Activated naive CD8-positive, alpha-beta T cell treated with anti-CD3 and anti-CD28 coated beads, Interleukin-2, amount 10 ng/mL, durations not matched to agents 7 days and 5 days (primary cell): ENCODE data around the gene SASS6. TPM values are rescaled to one million over a fixed set of nuclear protein-coding genes. Genes with fewer than 3 reads are reported as not detected.

ENCODE experiments used
- ATAC-seq: fragments of 150-1000 bp; cut with Tn5 transposase; one replicate; pipeline ENCODE4 v1.10.0; 2021; ENCODE audit warnings: low read depth, moderate library complexity
- POLR2A ChIA-PET: fragments of 350-600 bp; sonication (Branson Sonifier 250); formaldehyde crosslinking; loops from one replicate; lab custom pipeline; 2021; ENCODE audit warnings: antibody characterized with exemption; lab: Charles Lee
- DNase-seq: peaks from one replicate; pipeline ENCODE4 v3.0.0; 2021
- H3K27ac Mint-ChIP-seq: one replicate; pipeline ENCODE4 v1.8.0; 2022; ENCODE audit warnings: mild to moderate bottlenecking, mixed read lengths
- H3K27me3 Mint-ChIP-seq: one replicate; pipeline ENCODE4 v1.8.0; 2022; ENCODE audit warnings: mild to moderate bottlenecking, moderate library complexity, mixed read lengths
- H3K36me3 Mint-ChIP-seq: one replicate; pipeline ENCODE4 v1.8.0; 2021; ENCODE audit warnings: mild to moderate bottlenecking, mixed read lengths
- H3K4me1 Mint-ChIP-seq: one replicate; pipeline ENCODE4 v1.8.0; 2021; ENCODE audit warnings: mixed read lengths
- H3K4me3 Mint-ChIP-seq: one replicate; pipeline ENCODE4 v1.8.0; 2022; ENCODE audit warnings: mild to moderate bottlenecking, moderate library complexity, mixed read lengths
- H3K9me3 Mint-ChIP-seq: one replicate; pipeline ENCODE4 v1.8.0; 2021; ENCODE audit warnings: mixed read lengths
- total RNA-seq, 2 experiments: library from RNA; stranded (reverse); gene quantifications; one replicate each; pipeline ENCODE4 v1.2.3, GENCODE V29; 2021

The SASS6 gene
- total RNA-seq, 2 experiments from 2014 or later: 11.8 to 13.6 TPM

DNA sequence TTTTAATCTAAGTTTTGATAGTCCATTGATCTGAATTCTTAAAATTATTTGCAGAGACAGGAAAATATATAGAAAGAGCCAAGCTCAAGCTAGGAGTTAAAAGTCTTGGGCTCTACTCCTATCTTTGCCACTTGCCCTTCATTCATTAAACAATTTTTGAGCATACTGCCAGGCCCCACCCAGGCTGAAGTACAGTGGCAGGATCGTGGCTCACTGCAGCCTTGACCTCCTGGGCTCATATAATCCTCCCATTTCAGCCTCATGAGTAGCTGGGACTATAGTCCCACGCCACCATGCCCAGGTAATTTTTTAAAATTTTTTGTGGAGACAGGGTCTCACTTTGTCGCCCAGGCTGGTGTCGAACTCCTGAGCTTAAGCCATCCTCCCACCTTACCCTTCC lies 8.5 kb upstream of the SASS6 start:
- Mint-ChIP-seq H3K4me1 (peaks cover 1% of the 10 kb centered on the region), H3K9me3 (no peaks in the 10 kb centered on the region), H3K27me3 (no peaks in the 10 kb centered on the region), H3K36me3 (peaks cover 39% of the 10 kb centered on the region), H3K27ac (no peak overlapping the region), H3K4me3 (no peak overlapping the region)
- POLR2A ChIA-PET: interaction anchor here (1.1 kb wide), 1 partner anchor 13 kb away, joined by 3 read pairs; no protein-coding TSS in a partner anchor
- no peak for DNase-seq
- ATAC-seq: no peak

GRCh38 chr1:100137602-100138001 lies 4.9 kb upstream of the SASS6 start:
- ATAC-seq: no peak
- H3K36me3 Mint-ChIP-seq: peaks cover 25% of the 10 kb centered on the region
- POLR2A ChIA-PET: no interaction called here

GRCh38 chr1:100134872-100135271 lies 2.1 kb upstream of the SASS6 start:
- Mint-ChIP-seq H3K27ac (no peak overlapping the region), H3K4me3 (no peak overlapping the region), H3K9me3 (no peaks in the 10 kb centered on the region), H3K36me3 (peaks cover 15% of the 10 kb centered on the region), H3K27me3 (no peaks in the 10 kb centered on the region), H3K4me1 (peaks cover 24% of the 10 kb centered on the region)
- POLR2A ChIA-PET: interaction anchor here (0.6 to 0.9 kb wide), 2 partner anchors 115 to 301 kb away, joined by 3 to 4 read pairs; no protein-coding TSS in a partner anchor
- no peak for ATAC-seq
- DNase-seq: no peak

More at GRCh38 chr1:100137602-100138001, 4.9 kb upstream of the SASS6 start:
- Mint-ChIP-seq H3K27ac (no peak overlapping the region), H3K9me3 (no peaks in the 10 kb centered on the region), H3K4me3 (no peak overlapping the region), H3K4me1 (peaks cover 10% of the 10 kb centered on the region), H3K27me3 (no peaks in the 10 kb centered on the region)
- DNase-seq: no peak

- DNase-seq (no peak), ATAC-seq (no peak)
- Mint-ChIP-seq H3K27me3 (no peaks in the 10 kb centered on the region), H3K4me3 (peak overlapping the region; percentile 96), H3K27ac (peak overlapping the region; percentile 94), H3K9me3 (no peaks in the 10 kb centered on the region), H3K4me1 (peaks cover 36% of the 10 kb centered on the region), H3K36me3 (no peaks in the 10 kb centered on the region)
- POLR2A ChIA-PET: no interaction called here
Observed at GRCh38 chr1:100131623-100132022, 1.1 kb downstream of the SASS6 start.

- no peaks in the 10 kb centered on the region for H3K27me3 Mint-ChIP-seq
- H3K4me3 Mint-ChIP-seq: no peak overlapping the region
- peaks cover 3% of the 10 kb centered on the region for H3K36me3 Mint-ChIP-seq
- ATAC-seq (no peak), DNase-seq (no peak)
- POLR2A ChIA-PET: no interaction called here
- H3K4me1 Mint-ChIP-seq: peaks cover 36% of the 10 kb centered on the region
- no peaks in the 10 kb centered on the region for H3K9me3 Mint-ChIP-seq
- no peak overlapping the region for H3K27ac Mint-ChIP-seq
Observed at GRCh38 chr1:100130552-100131077, 2.1 kb downstream of the SASS6 start.

DNA sequence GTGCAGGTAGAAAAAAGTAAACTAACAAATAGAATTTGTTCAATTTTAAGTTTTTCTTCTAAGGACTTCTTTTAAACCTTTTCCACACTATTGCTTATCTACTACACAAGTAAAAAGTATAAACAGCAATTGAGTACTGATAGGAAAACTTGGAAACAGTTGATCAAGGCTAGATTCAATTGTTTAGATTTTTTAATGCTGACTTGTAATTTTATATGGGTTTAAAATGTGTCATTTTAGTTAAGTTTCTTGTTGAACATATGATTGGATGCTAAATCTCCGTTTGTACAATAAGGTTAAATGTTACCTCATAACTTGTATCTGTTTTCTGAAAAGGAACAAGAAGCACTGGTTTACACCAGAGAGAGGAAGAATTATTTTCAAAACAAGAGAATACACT lies 5.5 kb downstream of the SASS6 start:
- H3K27ac Mint-ChIP-seq: no peak overlapping the region

DNA sequence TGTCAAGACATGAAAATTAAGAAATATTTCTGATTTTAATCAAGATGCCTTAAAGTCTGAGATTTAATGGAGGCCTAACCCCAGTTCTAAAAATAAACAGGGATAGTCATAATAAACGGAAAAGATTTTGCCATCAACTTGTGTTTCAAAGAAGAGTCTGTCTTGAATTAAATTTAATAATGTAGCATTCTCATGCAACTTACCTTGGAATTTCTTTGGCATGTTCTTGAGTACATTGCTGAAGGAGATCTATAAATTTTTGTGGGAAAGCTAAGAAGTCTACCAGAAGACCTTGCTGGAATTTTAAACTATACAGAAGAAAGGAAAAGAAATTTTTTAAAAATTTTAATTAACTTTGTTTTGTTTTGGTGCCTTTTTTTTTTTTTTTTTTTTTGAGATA lies 10.6 kb downstream of the SASS6 start:
- ATAC-seq (no peak), DNase-seq (no peak)
- Mint-ChIP-seq H3K4me3 (no peak overlapping the region), H3K4me1 (peaks cover 2% of the 10 kb centered on the region), H3K27ac (no peak overlapping the region), H3K9me3 (no peaks in the 10 kb centered on the region), H3K27me3 (no peaks in the 10 kb centered on the region), H3K36me3 (peaks cover 15% of the 10 kb centered on the region)
- POLR2A ChIA-PET: no interaction called here

More for the DNA sequence above, 5.5 kb downstream of the SASS6 start:
- Mint-ChIP-seq H3K9me3 (no peaks in the 10 kb centered on the region), H3K4me1 (peaks cover 29% of the 10 kb centered on the region), H3K27me3 (no peaks in the 10 kb centered on the region), H3K4me3 (no peak overlapping the region), H3K36me3 (peaks cover 6% of the 10 kb centered on the region)
- ATAC-seq (no peak), DNase-seq (no peak)
- POLR2A ChIA-PET: no interaction called here

GRCh38 chr1:100115524-100115923 lies 17.2 kb downstream of the SASS6 start:
- Mint-ChIP-seq H3K27ac (no peak overlapping the region), H3K27me3 (no peaks in the 10 kb centered on the region), H3K4me1 (no peaks in the 10 kb centered on the region), H3K4me3 (no peak overlapping the region), H3K36me3 (peaks cover 25% of the 10 kb centered on the region), H3K9me3 (no peaks in the 10 kb centered on the region)
- POLR2A ChIA-PET: no interaction called here
- ATAC-seq (no peak), DNase-seq (no peak)

DNA sequence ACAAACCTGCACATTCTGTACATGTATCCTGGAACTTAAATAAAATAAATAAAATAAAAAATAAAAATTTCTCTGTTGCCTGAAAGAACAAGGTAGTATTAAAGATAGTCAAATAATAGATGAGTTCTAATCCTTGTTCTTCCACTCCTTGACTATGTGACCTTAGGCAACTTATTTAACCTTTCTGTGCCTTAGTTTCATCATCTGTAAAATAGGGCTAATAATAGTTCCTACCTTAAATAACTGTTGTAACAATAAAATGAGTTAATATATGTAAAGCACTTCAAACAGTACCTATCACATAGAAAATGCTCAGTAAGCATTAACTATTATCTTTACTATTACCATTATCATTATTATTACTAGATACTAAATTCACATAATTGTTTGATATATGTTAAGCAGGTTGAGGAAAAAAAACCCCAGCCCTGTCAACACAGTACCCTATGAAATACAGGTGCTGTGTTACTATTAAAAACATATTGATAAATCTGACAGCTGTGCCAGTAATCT lies 23.1 kb downstream of the SASS6 start:
- no peaks in the 10 kb centered on the region for H3K27me3 Mint-ChIP-seq

GRCh38 chr1:100107696-100108095 lies 25.0 kb downstream of the SASS6 start:
- Mint-ChIP-seq H3K4me3 (no peak overlapping the region), H3K4me1 (peaks cover 5% of the 10 kb centered on the region), H3K36me3 (peaks cover 20% of the 10 kb centered on the region), H3K9me3 (no peaks in the 10 kb centered on the region), H3K27me3 (no peaks in the 10 kb centered on the region), H3K27ac (no peak overlapping the region)
- POLR2A ChIA-PET: no interaction called here
- ATAC-seq: no peak
- DNase-seq: no peak

More for the DNA sequence above, 23.1 kb downstream of the SASS6 start:
- Mint-ChIP-seq H3K4me1 (peaks cover 5% of the 10 kb centered on the region), H3K4me3 (no peak overlapping the region), H3K27ac (no peak overlapping the region), H3K36me3 (peaks cover 24% of the 10 kb centered on the region), H3K9me3 (no peaks in the 10 kb centered on the region)
- POLR2A ChIA-PET: no interaction called here
- no peak for ATAC-seq
- DNase-seq: no peak

GRCh38 chr1:100101564-100101963 lies 31.2 kb downstream of the SASS6 start:
- Mint-ChIP-seq H3K9me3 (no peaks in the 10 kb centered on the region), H3K36me3 (peaks cover 28% of the 10 kb centered on the region), H3K27ac (no peak overlapping the region), H3K4me3 (no peak overlapping the region), H3K4me1 (no peaks in the 10 kb centered on the region), H3K27me3 (no peaks in the 10 kb centered on the region)
- POLR2A ChIA-PET: no interaction called here
- ATAC-seq: no peak
- DNase-seq: no peak

DNA sequence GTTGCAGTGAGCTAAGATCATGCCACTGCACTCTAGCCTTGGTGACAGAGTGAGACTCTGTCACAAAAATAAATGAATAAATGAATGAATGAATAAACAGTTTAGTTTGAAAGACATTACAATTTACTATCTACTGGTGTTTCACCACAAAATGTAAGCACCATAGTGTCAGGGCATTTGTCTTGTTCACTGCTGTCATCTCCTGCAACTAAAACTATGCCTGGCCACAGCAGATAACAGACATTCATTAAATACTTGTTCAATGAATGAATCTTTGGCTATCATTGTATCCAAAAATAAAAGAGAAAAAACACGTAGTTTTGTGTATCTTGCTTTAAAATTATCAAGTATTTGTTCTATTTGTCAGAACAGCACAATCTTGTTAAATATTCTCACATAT lies 32.5 kb downstream of the SASS6 start:
- ATAC-seq (no peak), DNase-seq (no peak)
- no peak overlapping the region for H3K4me3 Mint-ChIP-seq
- POLR2A ChIA-PET: no interaction called here
- no peaks in the 10 kb centered on the region for H3K27me3 Mint-ChIP-seq
- no peak overlapping the region for H3K27ac Mint-ChIP-seq
- no peaks in the 10 kb centered on the region for H3K9me3 Mint-ChIP-seq
- no peaks in the 10 kb centered on the region for H3K4me1 Mint-ChIP-seq
- peaks cover 31% of the 10 kb centered on the region for H3K36me3 Mint-ChIP-seq

GRCh38 chr1:100090471-100090870 lies 42.3 kb downstream of the SASS6 start:
- Mint-ChIP-seq H3K4me1 (no peaks in the 10 kb centered on the region), H3K27ac (no peak overlapping the region), H3K9me3 (no peaks in the 10 kb centered on the region), H3K4me3 (no peak overlapping the region), H3K36me3 (peaks cover 28% of the 10 kb centered on the region), H3K27me3 (no peaks in the 10 kb centered on the region)
- no peak for ATAC-seq
- POLR2A ChIA-PET: no interaction called here
- DNase-seq: no peak

GRCh38 chr1:100089082-100089481 lies 43.6 kb downstream of the SASS6 start:
- peaks cover 30% of the 10 kb centered on the region for H3K36me3 Mint-ChIP-seq
- no peak for ATAC-seq
- H3K27ac Mint-ChIP-seq: no peak overlapping the region
- no peaks in the 10 kb centered on the region for H3K4me1 Mint-ChIP-seq
- no peaks in the 10 kb centered on the region for H3K27me3 Mint-ChIP-seq
- POLR2A ChIA-PET: no interaction called here
- no peak for DNase-seq
- no peaks in the 10 kb centered on the region for H3K9me3 Mint-ChIP-seq
- no peak overlapping the region for H3K4me3 Mint-ChIP-seq
